ENCODE measurements around the gene RNF121.
"Not testable (repeated sequence)": the region's sequence is repeated elsewhere in the genome, so short reads cannot be mapped to it uniquely, and the experiment has no call there.

DNA sequence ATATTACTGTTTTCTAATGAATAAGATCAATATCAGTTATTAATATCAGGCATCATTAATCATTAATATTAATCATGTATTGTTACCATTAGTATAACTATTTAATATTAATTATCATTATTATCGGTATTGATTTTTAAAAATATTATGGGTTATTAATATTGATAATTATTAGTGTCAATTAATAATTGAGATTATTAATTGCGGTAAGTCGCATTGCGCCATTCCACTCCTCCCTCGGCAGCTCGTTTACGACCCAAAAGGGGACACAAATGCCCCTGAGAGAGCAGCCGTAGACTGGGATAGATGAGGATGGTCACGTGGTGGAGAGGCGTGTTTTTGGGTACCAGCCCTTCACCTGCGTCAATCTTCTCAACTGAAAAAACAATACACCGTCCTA, 43.0 kb upstream of the RNF121 start:
- TF ChIP-seq, protein P1, sequence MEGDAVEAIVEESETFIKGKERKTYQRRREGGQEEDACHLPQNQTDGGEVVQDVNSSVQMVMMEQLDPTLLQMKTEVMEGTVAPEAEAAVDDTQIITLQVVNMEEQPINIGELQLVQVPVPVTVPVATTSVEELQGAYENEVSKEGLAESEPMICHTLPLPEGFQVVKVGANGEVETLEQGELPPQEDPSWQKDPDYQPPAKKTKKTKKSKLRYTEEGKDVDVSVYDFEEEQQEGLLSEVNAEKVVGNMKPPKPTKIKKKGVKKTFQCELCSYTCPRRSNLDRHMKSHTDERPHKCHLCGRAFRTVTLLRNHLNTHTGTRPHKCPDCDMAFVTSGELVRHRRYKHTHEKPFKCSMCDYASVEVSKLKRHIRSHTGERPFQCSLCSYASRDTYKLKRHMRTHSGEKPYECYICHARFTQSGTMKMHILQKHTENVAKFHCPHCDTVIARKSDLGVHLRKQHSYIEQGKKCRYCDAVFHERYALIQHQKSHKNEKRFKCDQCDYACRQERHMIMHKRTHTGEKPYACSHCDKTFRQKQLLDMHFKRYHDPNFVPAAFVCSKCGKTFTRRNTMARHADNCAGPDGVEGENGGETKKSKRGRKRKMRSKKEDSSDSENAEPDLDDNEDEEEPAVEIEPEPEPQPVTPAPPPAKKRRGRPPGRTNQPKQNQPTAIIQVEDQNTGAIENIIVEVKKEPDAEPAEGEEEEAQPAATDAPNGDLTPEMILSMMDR (IDR thresholded peaks at IDR 0.05): not testable (repeated sequence)
- TF ChIP-seq POLR2A (IDR thresholded peaks at IDR 0.05): not testable (repeated sequence)

Measured in upper lobe of left lung (tissue), 4 donors.